Spleen (tissue), 11 donors: Measurements from ENCODE around the gene GXYLT2. TPM values are rescaled to one million over a fixed set of nuclear protein-coding genes. Genes with fewer than 3 reads are reported as not detected.

Experiments used
- DNase-seq: peaks from one replicate; pipeline ENCODE4 v3.0.0-alpha.2; 2020
- H3K27ac ChIP-seq, 8 donors: fragments of 200-600 bp; sonication (generic) in 7 of 8; 1 replicate in 4 of 8; 2 replicates in 4 of 8; pipeline versions ENCODE4 v1.5.0 to v1.8.0; 2016 to 2021; ENCODE audit warnings: inconsistent platforms in 4 of 8, mild to moderate bottlenecking in 4 of 8, moderate library complexity in 1 of 8
- H3K27me3 ChIP-seq, 7 donors: fragments of 200-600 bp; sonication (generic) in 6 of 7; replicated peaks in 1 of 7; 1 replicate in 4 of 7; 2 replicates in 3 of 7; pipeline versions ENCODE4 v1.5.0 to v1.8.0; 2016 to 2021; ENCODE audit warnings: inconsistent platforms in 3 of 7, mild to moderate bottlenecking in 1 of 7
- H3K36me3 ChIP-seq, 6 donors: fragments of 200-600 bp; sonication (generic) in 5 of 6; 1 replicate in 4 of 6; 2 replicates in 2 of 6; pipeline versions ENCODE4 v1.5.0 to v1.8.0; 2016 to 2021; ENCODE audit warnings: inconsistent platforms in 2 of 6
- H3K4me1 ChIP-seq, 6 donors: fragments of 200-600 bp; sonication (generic) in 5 of 6; 1 replicate in 3 of 6; 2 replicates in 3 of 6; pipeline versions ENCODE4 v1.5.0 to v1.8.0; 2016 to 2021; ENCODE audit warnings: inconsistent platforms in 3 of 6
- H3K4me3 ChIP-seq, 8 donors: fragments of 200-600 bp; sonication (generic) in 7 of 8; 1 replicate in 4 of 8; 2 replicates in 4 of 8; pipeline versions ENCODE4 v1.5.0 to v1.8.0; 2016 to 2021; ENCODE audit warnings: inconsistent platforms in 4 of 8, mild to moderate bottlenecking in 4 of 8, moderate library complexity in 2 of 8
- H3K9me3 ChIP-seq, 8 donors: fragments of 200-600 bp; sonication (generic) in 7 of 8; 1 replicate in 4 of 8; 2 replicates in 4 of 8; pipeline versions ENCODE4 v1.5.0 to v1.8.0; 2016 to 2021; ENCODE audit warnings: inconsistent platforms in 4 of 8
- POLR2A ChIP-seq, 3 donors: fragments of 450-650 bp; IDR thresholded peaks; one replicate each; pipeline ENCODE4 v1.5.1; 2017; ENCODE audit warnings: antibody characterized with exemption in 3 of 3, mild to moderate bottlenecking in 1 of 3
- POLR2AphosphoS5 ChIP-seq, 3 donors: sonication (generic); formaldehyde crosslinking; IDR thresholded peaks; one replicate each; pipeline ENCODE4 v1.5.1; 2017; ENCODE audit warnings: antibody characterized with exemption in 3 of 3
- WGBS, 5 donors: extraction: QIAGEN DNeasy Blood & Tissue Kit in 3 of 5; methylation state at CpG; one replicate each; pipeline versions ENCODE4 v1.1.5 to v1.1.7; 2013 to 2018; 5-methylcytosine and 5-hydroxymethylcytosine counted together
- intact Hi-C: fragments of 100-400 bp; cut with DNase I; formaldehyde crosslinking; loops from one replicate; pipeline ENCODE4 v1.15.0; 2023; ENCODE audit warnings: low total_unique reads
- polyA plus RNA-seq, 3 donors: library from polyadenylated mRNA; stranded (reverse); fragments of 200-250 nt; gene quantifications; one replicate each; pipeline ENCODE4 v1.2.1, GENCODE V29; 2013
- total RNA-seq, 7 donors: library from RNA; depleted of rRNA in 3 of 7; stranded (reverse); fragments of >200 nt in 3 of 7; fragmentation: NEBNext Ultra II Directional in 4 of 7; extraction: Animal tissue kit (Norgen Biotek cat#: 25700) in 4 of 7; gene quantifications; one replicate each; pipeline versions ENCODE4 v1.1.0 to v1.2.1, GENCODE V29; 2016 to 2021
- TF ChIP-seq, protein P1 (sequence below), 11 experiments: fragments of 200-600 bp in 7 of 11; fragments of 450-650 bp in 4 of 11; sonication (generic) in 4 of 11; IDR thresholded peaks in 8 of 11; conservative IDR thresholded peaks in 3 of 11; 1 replicate in 7 of 11; 2 replicates in 4 of 11; pipeline versions ENCODE4 v1.4.0 to v1.8.0; 2016 to 2021; ENCODE audit warnings: antibody characterized with exemption in 11 of 11, inconsistent platforms in 4 of 11, mild to moderate bottlenecking in 1 of 11
- donor health status: healthy with polysubstance abuse.
- donor health status: DM: no; HTN: no; CAD: no; lungs with moderate emphysema.
- donor health status: DM: no; HTN: no; CAD: no.
- donor health status: Bipolar disorder and iron deficiency.
- donor health status: healthy.
- donor health status: DM: no; HTN: no; CAD: no.
- donor health status: DM: yes; HTN: yes; CAD: no.

GXYLT2 gene
- total and polyA plus RNA-seq, 10 donors = 0.26 to 4.6 (median 1.1) TPM

DNA sequence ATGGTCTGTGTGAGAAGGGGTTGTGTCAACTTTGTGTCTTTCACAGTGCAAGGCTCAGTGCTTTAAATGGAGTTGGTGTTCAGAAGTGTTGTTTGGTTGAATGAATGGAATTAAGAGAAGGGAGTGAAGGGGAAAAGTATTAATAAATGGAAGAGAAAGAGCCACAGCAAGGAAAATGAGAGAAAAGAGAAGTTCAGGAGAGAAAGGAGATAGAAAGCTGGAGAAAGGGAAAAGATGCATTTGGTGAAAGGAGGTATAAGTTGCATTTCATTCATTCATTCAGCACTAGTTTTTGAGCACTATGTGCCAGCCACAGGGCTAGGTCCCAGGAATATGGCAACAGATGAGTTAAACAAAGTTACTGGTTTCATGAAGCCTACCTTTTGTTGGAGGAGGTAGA lies 74.5 kb downstream of the GXYLT2 start:
- no peak overlapping the region for H3K4me3 ChIP-seq
- intact Hi-C loops = no loop called here
- peaks cover 0 to 8% (median 0%) of the 10 kb centered on the region in 6 donors for H3K4me1 ChIP-seq
- no peak for DNase-seq
- no peaks in the 10 kb centered on the region for H3K9me3 ChIP-seq
- no peaks in the 10 kb centered on the region for H3K27me3 ChIP-seq
- no peak overlapping the region for H3K27ac ChIP-seq
- TF ChIP-seq POLR2A (IDR thresholded peaks at IDR 0.05) (no peak), POLR2AphosphoS5 (IDR thresholded peaks at IDR 0.05) (no peak)
- TF ChIP-seq, protein P1, sequence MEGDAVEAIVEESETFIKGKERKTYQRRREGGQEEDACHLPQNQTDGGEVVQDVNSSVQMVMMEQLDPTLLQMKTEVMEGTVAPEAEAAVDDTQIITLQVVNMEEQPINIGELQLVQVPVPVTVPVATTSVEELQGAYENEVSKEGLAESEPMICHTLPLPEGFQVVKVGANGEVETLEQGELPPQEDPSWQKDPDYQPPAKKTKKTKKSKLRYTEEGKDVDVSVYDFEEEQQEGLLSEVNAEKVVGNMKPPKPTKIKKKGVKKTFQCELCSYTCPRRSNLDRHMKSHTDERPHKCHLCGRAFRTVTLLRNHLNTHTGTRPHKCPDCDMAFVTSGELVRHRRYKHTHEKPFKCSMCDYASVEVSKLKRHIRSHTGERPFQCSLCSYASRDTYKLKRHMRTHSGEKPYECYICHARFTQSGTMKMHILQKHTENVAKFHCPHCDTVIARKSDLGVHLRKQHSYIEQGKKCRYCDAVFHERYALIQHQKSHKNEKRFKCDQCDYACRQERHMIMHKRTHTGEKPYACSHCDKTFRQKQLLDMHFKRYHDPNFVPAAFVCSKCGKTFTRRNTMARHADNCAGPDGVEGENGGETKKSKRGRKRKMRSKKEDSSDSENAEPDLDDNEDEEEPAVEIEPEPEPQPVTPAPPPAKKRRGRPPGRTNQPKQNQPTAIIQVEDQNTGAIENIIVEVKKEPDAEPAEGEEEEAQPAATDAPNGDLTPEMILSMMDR (IDR thresholded peaks at IDR 0.05 in 8 of 11, conservative IDR thresholded peaks at IDR 0.05 in 3 of 11) = no peak
- no peaks in the 10 kb centered on the region for H3K36me3 ChIP-seq

DNA sequence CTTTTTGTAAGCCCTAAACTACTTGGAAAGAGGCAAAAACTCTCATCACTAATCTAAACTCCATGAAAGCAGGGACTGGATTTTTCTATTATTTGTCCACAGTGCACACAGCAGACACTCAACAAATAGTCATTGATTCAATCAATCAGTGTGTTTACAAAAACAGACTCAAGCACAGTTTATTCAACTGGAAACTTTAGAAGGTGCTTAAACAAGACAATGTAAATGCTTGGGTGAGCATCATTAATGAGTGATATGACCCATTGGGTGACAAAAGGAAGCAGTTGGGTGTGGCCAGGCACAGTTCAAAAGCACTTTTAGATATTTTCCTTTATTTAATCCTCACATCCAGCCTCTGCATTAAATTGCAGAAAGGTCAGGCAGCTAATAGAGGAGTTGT lies 76.8 kb downstream of the GXYLT2 start:
- Histone ChIP-seq H3K9me3 (no peaks in the 10 kb centered on the region), H3K36me3 (no peaks in the 10 kb centered on the region), H3K4me1 (peaks cover 0 to 8% (median 0%) of the 10 kb centered on the region in 6 donors), H3K27me3 (no peaks in the 10 kb centered on the region), H3K4me3 (no peak overlapping the region), H3K27ac (no peak overlapping the region)
- no peak for DNase-seq
- TF ChIP-seq POLR2A (IDR thresholded peaks at IDR 0.05) (no peak), POLR2AphosphoS5 (IDR thresholded peaks at IDR 0.05) (no peak)
- TF ChIP-seq, protein P1 (IDR thresholded peaks at IDR 0.05 in 8 of 11, conservative IDR thresholded peaks at IDR 0.05 in 3 of 11) = no peak
- intact Hi-C loops = no loop called here

DNA sequence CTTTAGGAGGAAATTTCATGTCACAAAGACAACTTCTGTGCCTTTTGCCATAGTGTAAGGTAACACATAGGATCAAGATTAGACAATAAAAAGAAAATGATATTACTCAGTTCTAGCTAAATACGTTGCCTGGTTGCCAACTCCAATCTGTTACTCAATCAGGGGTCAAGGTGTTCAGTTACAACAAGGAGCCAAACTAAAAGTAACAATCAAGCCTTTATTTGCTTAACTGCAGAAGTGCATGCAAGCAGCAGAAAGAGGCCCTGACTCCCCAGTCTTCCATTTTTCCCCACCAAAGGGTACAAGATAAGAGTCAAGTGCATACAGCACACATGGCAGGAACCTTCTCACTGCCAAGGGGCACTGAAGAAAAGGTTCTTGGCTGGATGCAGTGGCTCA lies 80.4 kb downstream of the GXYLT2 start:
- no peak overlapping the region for H3K27ac ChIP-seq
- H3K9me3 ChIP-seq = no peaks in the 10 kb centered on the region
- no peak overlapping the region for H3K4me3 ChIP-seq
- TF ChIP-seq POLR2AphosphoS5 (IDR thresholded peaks at IDR 0.05) (no peak), POLR2A (IDR thresholded peaks at IDR 0.05) (no peak)
- TF ChIP-seq, protein P1 (IDR thresholded peaks at IDR 0.05 in 8 of 11, conservative IDR thresholded peaks at IDR 0.05 in 3 of 11) = no peak
- no peaks in the 10 kb centered on the region for H3K27me3 ChIP-seq
- DNase-seq = no peak
- WGBS, 5 donors = 66 to 88% (median 71%) methylated on average over 1 of the region's 1 CpG
- peaks cover 0 to 8% (median 0%) of the 10 kb centered on the region in 6 donors for H3K4me1 ChIP-seq
- no peaks in the 10 kb centered on the region for H3K36me3 ChIP-seq
- intact Hi-C loops = no loop called here

DNA sequence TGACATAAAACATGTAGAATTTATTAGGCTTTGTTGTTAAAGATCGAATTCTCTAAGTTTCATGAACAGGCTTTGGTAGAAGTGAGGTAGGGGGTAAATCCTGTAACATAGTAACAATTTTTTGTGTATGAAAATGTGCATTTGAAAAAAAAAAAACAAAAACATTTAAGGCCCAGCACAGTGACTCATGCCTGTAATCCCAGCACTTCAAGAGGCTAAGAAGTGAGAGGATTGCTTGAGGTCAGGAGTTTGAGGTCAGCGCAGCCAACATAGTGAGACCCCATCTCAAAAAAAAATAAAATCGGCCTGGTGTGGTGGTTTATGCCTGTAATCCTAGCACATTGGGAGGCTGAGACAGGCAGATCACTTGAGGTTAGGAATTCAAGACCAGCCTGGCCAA lies 81.9 kb downstream of the GXYLT2 start:
- TF ChIP-seq POLR2AphosphoS5 (IDR thresholded peaks at IDR 0.05) (no peak), POLR2A (IDR thresholded peaks at IDR 0.05) (no peak)
- TF ChIP-seq, protein P1 (IDR thresholded peaks at IDR 0.05 in 8 of 11, conservative IDR thresholded peaks at IDR 0.05 in 3 of 11) = no peak
- no peak for DNase-seq
- 89 to 95% (median 91%) methylated on average over 3 of the region's 3 CpGs for WGBS, 5 donors
- Histone ChIP-seq H3K27ac (no peak overlapping the region), H3K27me3 (no peaks in the 10 kb centered on the region), H3K9me3 (no peaks in the 10 kb centered on the region), H3K36me3 (no peaks in the 10 kb centered on the region), H3K4me3 (no peak overlapping the region), H3K4me1 (peaks cover 0 to 8% (median 0%) of the 10 kb centered on the region in 6 donors)
- intact Hi-C loops = no loop called here
